K562 (cell line): ENCODE results near the gene PRELID1.

Experiments
- CHD2 ChIP-seq: IDR thresholded peaks from 2 replicates; pipeline ENCODE4 v1.6.1; 2011; ENCODE audit warnings: low read depth, low read length
- TCF7 ChIP-seq: sonication (generic); IDR thresholded peaks from 2 replicates; pipeline ENCODE4 v1.6.1; 2016; ENCODE audit warnings: antibody characterized with exemption, borderline replicate concordance
- ZNF24 ChIP-seq: fragments of 450-650 bp; IDR thresholded peaks from 2 replicates; pipeline ENCODE4 v1.6.1; 2016
- ZNF609 ChIP-seq: sonication (generic); formaldehyde crosslinking; IDR thresholded peaks from 2 replicates; pipeline ENCODE4 v1.8.1; 2023; ENCODE audit warnings: missing genetic modification reagents, mild to moderate bottlenecking, borderline replicate concordance

GRCh38 chr5:177261510-177261909 is 42.1 kb upstream of the PRELID1 start:
- TF ChIP-seq ZNF24: no peak
- no peak for TF ChIP-seq ZNF609 (CRISPR knock-in tag)
- no peak for TF ChIP-seq CHD2
- TF ChIP-seq TCF7: no peak
